ENCODE results near the gene HSBP1L1.

GRCh38 chr18:79915161-79916127, 49.0 kb upstream of the HSBP1L1 start:
- TF ChIP-seq CTCF (IDR thresholded peaks at IDR 0.05) (no peak), POLR2AphosphoS5 (IDR thresholded peaks at IDR 0.05) (no peak), POLR2A (IDR thresholded peaks at IDR 0.05) (no peak)

All from stomach (tissue), 4 donors.